GM18505 (cell line): ENCODE data around the gene CDS1.
"Not testable (repeated sequence)": the region's sequence is repeated elsewhere in the genome, so short reads cannot be mapped to it uniquely, and the experiment has no call there.

Experiments
- ATAC-seq: cut with Tn5 transposase; IDR thresholded peaks from one replicate; pipeline ENCODE4 v1.9.1; 2021; ENCODE audit not compliant: unreplicated experiment
- POLR2A ChIP-seq: IDR thresholded peaks from 4 replicates; pipeline ENCODE4 v1.6.1; 2011; ENCODE audit warnings: borderline replicate concordance; ENCODE audit not compliant: insufficient read depth, insufficient read length; ENCODE audit errors: extremely low read depth

Gene CDS1

GRCh38 chr4:84632092-84632491 is 49.2 kb downstream of the CDS1 start:
- no peak for ATAC-seq

GRCh38 chr4:84634961-84635360 is 52.0 kb downstream of the CDS1 start:
- no peak for TF ChIP-seq POLR2A
- no peak for ATAC-seq

More at GRCh38 chr4:84632092-84632491, 49.2 kb downstream of the CDS1 start:
- TF ChIP-seq POLR2A, result no peak

GRCh38 chr4:84638092-84638491 is 55.2 kb downstream of the CDS1 start:
- no peak for TF ChIP-seq POLR2A
- ATAC-seq, result no peak

- TF ChIP-seq POLR2A, result no peak
- no peak for ATAC-seq
Measured at GRCh38 chr4:84639145-84639544, 56.2 kb downstream of the CDS1 start.

- ATAC-seq, result no peak
Measured at GRCh38 chr4:84644087-84644486, 61.2 kb downstream of the CDS1 start.

GRCh38 chr4:84647312-84647884 is 64.5 kb downstream of the CDS1 start:
- no peak for TF ChIP-seq POLR2A
- ATAC-seq, result no peak

More at GRCh38 chr4:84644087-84644486, 61.2 kb downstream of the CDS1 start:
- TF ChIP-seq POLR2A, result no peak

GRCh38 chr4:84648178-84648577 is 65.3 kb downstream of the CDS1 start:
- TF ChIP-seq POLR2A, result no peak
- no peak for ATAC-seq

- TF ChIP-seq POLR2A, result no peak
- no peak for ATAC-seq
Measured at GRCh38 chr4:84648863-84649647, 66.1 kb downstream of the CDS1 start.

- no peak for TF ChIP-seq POLR2A
- no peak for ATAC-seq
Measured at GRCh38 chr4:84651499-84651898, 68.6 kb downstream of the CDS1 start.

GRCh38 chr4:84652478-84652877 is 69.6 kb downstream of the CDS1 start:
- no peak for TF ChIP-seq POLR2A
- ATAC-seq, result no peak

GRCh38 chr4:84660606-84661005 is 77.7 kb downstream of the CDS1 start:
- no peak for TF ChIP-seq POLR2A
- ATAC-seq, result no peak

- TF ChIP-seq POLR2A, result no peak
- no peak for ATAC-seq
Measured at GRCh38 chr4:84661191-84661939, 78.4 kb downstream of the CDS1 start.

GRCh38 chr4:84664767-84665166 is 81.8 kb downstream of the CDS1 start:
- ATAC-seq, result not testable (repeated sequence)

GRCh38 chr4:84666439-84666838 is 83.5 kb downstream of the CDS1 start:
- no peak for TF ChIP-seq POLR2A
- ATAC-seq, result no peak

GRCh38 chr4:84669201-84669600 is 86.3 kb downstream of the CDS1 start:
- no peak for ATAC-seq
- TF ChIP-seq POLR2A, result no peak

GRCh38 chr4:84672177-84672576 is 89.2 kb downstream of the CDS1 start:
- TF ChIP-seq POLR2A, result no peak
- no peak for ATAC-seq
